HG03280 (cell line): ENCODE results near the gene ATP11C.

Experiments
- ATAC-seq: cut with Tn5 transposase; IDR thresholded peaks from one replicate; pipeline ENCODE4 v1.9.1; 2021; ENCODE audit warnings: mild to moderate bottlenecking, moderate library complexity; ENCODE audit not compliant: unreplicated experiment

Gene ATP11C

GRCh38 chrX:139815771-139816170, 117.1 kb downstream of the ATP11C start:
- ATAC-seq, result no peak

GRCh38 chrX:139811942-139812629, 120.8 kb downstream of the ATP11C start:
- no peak for ATAC-seq

- no peak for ATAC-seq
Measured at GRCh38 chrX:139804482-139804881, 128.4 kb downstream of the ATP11C start.

GRCh38 chrX:139803224-139803623, 129.6 kb downstream of the ATP11C start:
- no peak for ATAC-seq

- no peak for ATAC-seq
Measured at GRCh38 chrX:139802048-139802447, 130.8 kb downstream of the ATP11C start.

GRCh38 chrX:139801397-139801813, 131.4 kb downstream of the ATP11C start:
- no peak for ATAC-seq

- ATAC-seq, result no peak
Measured at GRCh38 chrX:139798701-139799100, 134.2 kb downstream of the ATP11C start.

GRCh38 chrX:139795196-139795595, 137.7 kb downstream of the ATP11C start:
- ATAC-seq, result peak; percentile 99

- no peak for ATAC-seq
Measured at GRCh38 chrX:139787601-139788000, 145.3 kb downstream of the ATP11C start.

- peak; percentile 99 for ATAC-seq
Measured at GRCh38 chrX:139784807-139785206, 148.0 kb downstream of the ATP11C start.

GRCh38 chrX:139783959-139784358, 148.9 kb downstream of the ATP11C start:
- no peak for ATAC-seq

GRCh38 chrX:139783030-139783429, 149.8 kb downstream of the ATP11C start:
- ATAC-seq, result no peak

- no peak for ATAC-seq
Measured at GRCh38 chrX:139776599-139776998, 156.3 kb downstream of the ATP11C start.

GRCh38 chrX:139770366-139770765, 162.5 kb downstream of the ATP11C start:
- ATAC-seq, result no peak

- ATAC-seq, result no peak
Measured at GRCh38 chrX:139766545-139766983, 166.3 kb downstream of the ATP11C start.

GRCh38 chrX:139762400-139763183, 170.3 kb downstream of the ATP11C start:
- no peak for ATAC-seq

GRCh38 chrX:139759637-139760036, 173.2 kb downstream of the ATP11C start:
- ATAC-seq, result no peak

GRCh38 chrX:139758809-139759208, 174.0 kb downstream of the ATP11C start:
- ATAC-seq, result no peak

- ATAC-seq, result no peak
Measured at GRCh38 chrX:139758250-139758649, 174.6 kb downstream of the ATP11C start.

- no peak for ATAC-seq
Measured at GRCh38 chrX:139751053-139751452, 181.8 kb downstream of the ATP11C start.

- no peak for ATAC-seq
Measured at GRCh38 chrX:139750390-139750789, 182.5 kb downstream of the ATP11C start.

GRCh38 chrX:139739138-139739537, 193.7 kb downstream of the ATP11C start:
- peak; percentile 97 for ATAC-seq
